Measurements from ENCODE around the gene RP2. TPM values are rescaled to one million over a fixed set of nuclear protein-coding genes. Genes with fewer than 3 reads are reported as not detected.

RP2 gene
- total RNA-seq, 1 experiment from 2014 or later = 5.7 TPM

- RAD21 ChIA-PET (ENCODE audit: low non-redundant PET in 1 of 2, low total read pairs in 2 of 2, uncharacterized antibody in 2 of 2, unreplicated experiment in 2 of 2) = no interaction called here
Measured at GRCh38 chrX:46860557-46860956, 23.7 kb downstream of the RP2 start.

GRCh38 chrX:46863072-46863471, 26.2 kb downstream of the RP2 start:
- no peak for ATAC-seq
- TF ChIP-seq SP1 (IDR thresholded peaks at IDR 0.05; ENCODE audit: low read depth) (no peak), TCF7L2 (IDR thresholded peaks at IDR 0.05; ENCODE audit: borderline replicate concordance, extremely low read depth, insufficient read depth, insufficient read length) (no peak), RAD21 (IDR thresholded peaks at IDR 0.05; ENCODE audit: low read depth) (no peak), CBX3 (IDR thresholded peaks at IDR 0.05; ENCODE audit: low read depth) (no peak), ZNF274 (IDR thresholded peaks at IDR 0.05; ENCODE audit: low read depth, low read length) (no peak), EGR1 (IDR thresholded peaks at IDR 0.05; ENCODE audit: low read depth) (no peak), ATF3 (IDR thresholded peaks at IDR 0.05) (no peak), SRF (IDR thresholded peaks at IDR 0.05; ENCODE audit: low read depth) (no peak)
- BruUV-seq (replicated peaks) = no TSS peak
- Histone ChIP-seq H3K9me3 (ENCODE audit: control insufficient read depth in 1 of 2, insufficient read depth in 1 of 2, low read depth in 1 of 2, low read length in 2 of 2) (no peaks in the 10 kb centered on the region), H3K9me2 (ENCODE audit: insufficient read depth) (no peaks in the 10 kb centered on the region), H3K4me2 (ENCODE audit: low read length) (no peak overlapping the region), H3K4me3 (replicated peaks in 1 of 2; ENCODE audit: low read depth in 1 of 2, low read length in 2 of 2) (no peak overlapping the region), H3K27ac (ENCODE audit: low read depth, low read length) (no peak overlapping the region), H4K20me1 (ENCODE audit: insufficient read depth) (no peaks in the 10 kb centered on the region), H2AFZ (ENCODE audit: low read depth, low read length, poor library complexity, severe bottlenecking) (no peak overlapping the region), H3K79me2 (ENCODE audit: insufficient read depth, low read length) (no peaks in the 10 kb centered on the region), H3K27me3 (ENCODE audit: insufficient read depth, low read length) (no peaks in the 10 kb centered on the region), H3K9ac (ENCODE audit: low read length) (no peak overlapping the region), H3K4me1 (ENCODE audit: control insufficient read depth in 1 of 2, insufficient read depth in 2 of 2, low read length in 2 of 2) (peaks cover 3 to 7% of the 10 kb centered on the region in 2 experiments), H3K36me3 (ENCODE audit: control insufficient read depth in 1 of 2, insufficient read depth in 2 of 2, low read length in 2 of 2) (no peaks in the 10 kb centered on the region)
- ChIA-PET RAD21 (ENCODE audit: low non-redundant PET in 1 of 2, low total read pairs in 2 of 2, uncharacterized antibody in 2 of 2, unreplicated experiment in 2 of 2) (no interaction called here), POLR2A (no interaction called here), CTCF (no interaction called here)
- DNase-seq (ENCODE audit: low read depth, low spot score) = no peak
- intact Hi-C loops (cut with micrococcal nuclease) = no loop called here

More at GRCh38 chrX:46860557-46860956, 23.7 kb downstream of the RP2 start:
- DNase-seq (ENCODE audit: low read depth, low spot score) = no peak
- no peaks in the 10 kb centered on the region for H3K27me3 ChIP-seq (ENCODE audit: insufficient read depth, low read length)
- ChIA-PET POLR2A (no interaction called here), CTCF (no interaction called here)
- H4K20me1 ChIP-seq (ENCODE audit: insufficient read depth) = no peaks in the 10 kb centered on the region
- no peaks in the 10 kb centered on the region for H3K9me3 ChIP-seq (ENCODE audit: control insufficient read depth in 1 of 2, insufficient read depth in 1 of 2, low read depth in 1 of 2, low read length in 2 of 2)
- TF ChIP-seq ELF1 (IDR thresholded peaks at IDR 0.05; ENCODE audit: borderline replicate concordance, low read depth) (no peak), CEBPB (IDR thresholded peaks at IDR 0.05; ENCODE audit: low read depth) (no peak), FOSL1 (IDR thresholded peaks at IDR 0.05; ENCODE audit: low read depth) (no peak), SIN3A (IDR thresholded peaks at IDR 0.05; ENCODE audit: low read depth) (no peak), ZFX (IDR thresholded peaks at IDR 0.05) (no peak), SP1 (IDR thresholded peaks at IDR 0.05; ENCODE audit: low read depth) (no peak), CBX3 (IDR thresholded peaks at IDR 0.05; ENCODE audit: low read depth) (no peak), SRF (IDR thresholded peaks at IDR 0.05; ENCODE audit: low read depth) (no peak), EZH2phosphoT487 (IDR thresholded peaks at IDR 0.05; ENCODE audit: borderline replicate concordance) (no peak), POLR2AphosphoS5 (IDR thresholded peaks at IDR 0.05; ENCODE audit: low read depth, low read length) (no peak), EZH2 (IDR thresholded peaks at IDR 0.05) (no peak), YY1 (IDR thresholded peaks at IDR 0.05; ENCODE audit: extremely low read depth, insufficient replicate concordance, low read depth, low read length) (no peak)
- TF ChIP-seq, protein P1, sequence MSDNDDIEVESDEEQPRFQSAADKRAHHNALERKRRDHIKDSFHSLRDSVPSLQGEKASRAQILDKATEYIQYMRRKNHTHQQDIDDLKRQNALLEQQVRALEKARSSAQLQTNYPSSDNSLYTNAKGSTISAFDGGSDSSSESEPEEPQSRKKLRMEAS (IDR thresholded peaks at IDR 0.05) = no peak
- no peak overlapping the region for H3K27ac ChIP-seq (ENCODE audit: low read depth, low read length)
- no peaks in the 10 kb centered on the region for H3K36me3 ChIP-seq (ENCODE audit: control insufficient read depth in 1 of 2, insufficient read depth in 2 of 2, low read length in 2 of 2)
- peaks cover 3 to 7% of the 10 kb centered on the region in 2 experiments for H3K4me1 ChIP-seq (ENCODE audit: control insufficient read depth in 1 of 2, insufficient read depth in 2 of 2, low read length in 2 of 2)
- H3K9me2 ChIP-seq (ENCODE audit: insufficient read depth) = no peaks in the 10 kb centered on the region
- no peak overlapping the region for H2AFZ ChIP-seq (ENCODE audit: low read depth, low read length, poor library complexity, severe bottlenecking)
- no peak overlapping the region for H3K4me3 ChIP-seq (replicated peaks in 1 of 2; ENCODE audit: low read depth in 1 of 2, low read length in 2 of 2)
- intact Hi-C loops (cut with micrococcal nuclease) = no loop called here
- no TSS peak for BruUV-seq (replicated peaks)
- H3K4me2 ChIP-seq (ENCODE audit: low read length) = no peak overlapping the region
- ATAC-seq = no peak
- H3K79me2 ChIP-seq (ENCODE audit: insufficient read depth, low read length) = no peaks in the 10 kb centered on the region
- no peak overlapping the region for H3K9ac ChIP-seq (ENCODE audit: low read length)

Measured in HCT116 (cell line).